Nephron (organoid): ENCODE results near the gene COPS4.

Source experiments
- H3K27ac Mint-ChIP-seq, 3 experiments: 2 replicates each; pipeline ENCODE4 v1.8.0; 2020; ENCODE audit warnings: mixed read lengths in 3 of 3, mild to moderate bottlenecking in 2 of 3, moderate library complexity in 1 of 3
- H3K27me3 Mint-ChIP-seq: 2 replicates; pipeline ENCODE4 v1.8.0; 2021; ENCODE audit warnings: low read depth, mild to moderate bottlenecking, moderate library complexity, mixed read lengths
- H3K36me3 Mint-ChIP-seq: 2 replicates; pipeline ENCODE4 v1.8.0; 2020; ENCODE audit warnings: low read depth, mixed read lengths
- H3K4me1 Mint-ChIP-seq: 2 replicates; pipeline ENCODE4 v1.8.0; 2020; ENCODE audit warnings: mixed read lengths
- H3K4me3 Mint-ChIP-seq, 3 experiments: 2 replicates each; pipeline ENCODE4 v1.8.0; 2020; ENCODE audit warnings: mild to moderate bottlenecking in 3 of 3, mixed read lengths in 3 of 3, moderate library complexity in 2 of 3
- H3K9me3 Mint-ChIP-seq: 2 replicates; pipeline ENCODE4 v1.8.0; 2020; ENCODE audit warnings: mixed read lengths
- CTCF ChIP-seq, 3 experiments: fragments of 200-600 bp; sonication (generic); IDR thresholded peaks; one replicate each; pipeline ENCODE4 v1.5.0; 2021; ENCODE audit warnings: antibody characterized with exemption in 3 of 3; ENCODE audit not compliant: unreplicated experiment in 3 of 3

The COPS4 gene

GRCh38 chr4:83089410-83090157 lies 54.6 kb downstream of the COPS4 start:
- H3K27ac Mint-ChIP-seq, result no peak overlapping the region

GRCh38 chr4:83093060-83093640 lies 58.2 kb downstream of the COPS4 start:
- no peak overlapping the region for H3K4me3 Mint-ChIP-seq
- H3K27me3 Mint-ChIP-seq, result peaks cover 9% of the 10 kb centered on the region
- no peaks in the 10 kb centered on the region for H3K9me3 Mint-ChIP-seq
- no peaks in the 10 kb centered on the region for H3K4me1 Mint-ChIP-seq
- TF ChIP-seq CTCF (IDR thresholded peaks at IDR 0.05; ENCODE audit: unreplicated experiment in 3 of 3), result no peak
- H3K36me3 Mint-ChIP-seq, result no peaks in the 10 kb centered on the region
- no peak overlapping the region for H3K27ac Mint-ChIP-seq

More at GRCh38 chr4:83089410-83090157, 54.6 kb downstream of the COPS4 start:
- H3K36me3 Mint-ChIP-seq, result no peaks in the 10 kb centered on the region
- H3K4me1 Mint-ChIP-seq, result no peaks in the 10 kb centered on the region
- H3K9me3 Mint-ChIP-seq, result no peaks in the 10 kb centered on the region
- no peak for TF ChIP-seq CTCF (IDR thresholded peaks at IDR 0.05; ENCODE audit: unreplicated experiment in 3 of 3)
- no peak overlapping the region for H3K4me3 Mint-ChIP-seq
- no peaks in the 10 kb centered on the region for H3K27me3 Mint-ChIP-seq

GRCh38 chr4:83096397-83096796 lies 61.4 kb downstream of the COPS4 start:
- H3K36me3 Mint-ChIP-seq, result no peaks in the 10 kb centered on the region
- H3K9me3 Mint-ChIP-seq, result no peaks in the 10 kb centered on the region
- H3K27ac Mint-ChIP-seq, result no peak overlapping the region
- peaks cover 9% of the 10 kb centered on the region for H3K27me3 Mint-ChIP-seq
- TF ChIP-seq CTCF (IDR thresholded peaks at IDR 0.05; ENCODE audit: unreplicated experiment in 3 of 3), result no peak
- no peak overlapping the region for H3K4me3 Mint-ChIP-seq
- H3K4me1 Mint-ChIP-seq, result no peaks in the 10 kb centered on the region

- H3K4me1 Mint-ChIP-seq, result no peaks in the 10 kb centered on the region
- peaks cover 20% of the 10 kb centered on the region for H3K27me3 Mint-ChIP-seq
- H3K27ac Mint-ChIP-seq, result no peak overlapping the region
- TF ChIP-seq CTCF (IDR thresholded peaks at IDR 0.05; ENCODE audit: unreplicated experiment in 3 of 3), result no peak
- no peaks in the 10 kb centered on the region for H3K36me3 Mint-ChIP-seq
- no peak overlapping the region for H3K4me3 Mint-ChIP-seq
- no peaks in the 10 kb centered on the region for H3K9me3 Mint-ChIP-seq
Observed at GRCh38 chr4:83104991-83105390, 70.0 kb downstream of the COPS4 start.

- H3K9me3 Mint-ChIP-seq, result no peaks in the 10 kb centered on the region
- no peak for TF ChIP-seq CTCF (IDR thresholded peaks at IDR 0.05; ENCODE audit: unreplicated experiment in 3 of 3)
- H3K36me3 Mint-ChIP-seq, result no peaks in the 10 kb centered on the region
- H3K4me3 Mint-ChIP-seq, result no peak overlapping the region
- H3K4me1 Mint-ChIP-seq, result peaks cover 6% of the 10 kb centered on the region
- H3K27ac Mint-ChIP-seq, result no peak overlapping the region
- H3K27me3 Mint-ChIP-seq, result peaks cover 29% of the 10 kb centered on the region
Observed at GRCh38 chr4:83107631-83108030, 72.6 kb downstream of the COPS4 start.
